GM19372 (cell line): Measurements from ENCODE around the gene ERC2.

Experiments used
- ATAC-seq: cut with Tn5 transposase; IDR thresholded peaks from one replicate; pipeline ENCODE4 v1.9.1; 2021; ENCODE audit warnings: mild to moderate bottlenecking, low read depth, moderate library complexity; ENCODE audit not compliant: unreplicated experiment

Gene ERC2

GRCh38 chr3:55709411-55710012, 758.8 kb downstream of the ERC2 start:
- ATAC-seq: no peak

GRCh38 chr3:55708921-55709320, 759.3 kb downstream of the ERC2 start:
- no peak for ATAC-seq

- ATAC-seq: no peak
Observed at GRCh38 chr3:55708242-55708641, 760.0 kb downstream of the ERC2 start.

- no peak for ATAC-seq
Observed at GRCh38 chr3:55704521-55704920, 763.7 kb downstream of the ERC2 start.

GRCh38 chr3:55702822-55703221, 765.4 kb downstream of the ERC2 start:
- no peak for ATAC-seq

- no peak for ATAC-seq
Observed at GRCh38 chr3:55701997-55702396, 766.3 kb downstream of the ERC2 start.

- no peak for ATAC-seq
Observed at GRCh38 chr3:55698831-55699230, 769.4 kb downstream of the ERC2 start.

- ATAC-seq: no peak
Observed at GRCh38 chr3:55697177-55697865, 770.9 kb downstream of the ERC2 start.

GRCh38 chr3:55692957-55693558, 775.2 kb downstream of the ERC2 start:
- ATAC-seq: no peak

- ATAC-seq: no peak
Observed at GRCh38 chr3:55692295-55692956, 775.8 kb downstream of the ERC2 start.

- no peak for ATAC-seq
Observed at GRCh38 chr3:55691141-55691540, 777.1 kb downstream of the ERC2 start.

- no peak for ATAC-seq
Observed at GRCh38 chr3:55690726-55691125, 777.5 kb downstream of the ERC2 start.

- no peak for ATAC-seq
Observed at GRCh38 chr3:55690177-55690576, 778.1 kb downstream of the ERC2 start.

- ATAC-seq: no peak
Observed at GRCh38 chr3:55688154-55688553, 780.1 kb downstream of the ERC2 start.

- ATAC-seq: no peak
Observed at GRCh38 chr3:55687526-55687925, 780.7 kb downstream of the ERC2 start.

- ATAC-seq: no peak
Observed at GRCh38 chr3:55686426-55687254, 781.6 kb downstream of the ERC2 start.

GRCh38 chr3:55683666-55684270, 784.5 kb downstream of the ERC2 start:
- ATAC-seq: no peak

GRCh38 chr3:55682461-55682860, 785.8 kb downstream of the ERC2 start:
- no peak for ATAC-seq

- ATAC-seq: no peak
Observed at GRCh38 chr3:55678546-55679216, 789.6 kb downstream of the ERC2 start.

GRCh38 chr3:55676643-55677042, 791.6 kb downstream of the ERC2 start:
- ATAC-seq: no peak
